ENCODE results near the gene GLS2. TPM values are rescaled to one million over a fixed set of nuclear protein-coding genes. Genes with fewer than 3 reads are reported as not detected.

GLS2 gene
- 0.16 and 0.44 TPM in 2 replicates for total RNA-seq

GRCh38 chr12:56488041-56488955, at the start of gene GLS2:
TSS of gene GLS2 (minus strand) at chr12:56488161. CDS start at chr12:56488118, 43 bp downstream.

DNA sequence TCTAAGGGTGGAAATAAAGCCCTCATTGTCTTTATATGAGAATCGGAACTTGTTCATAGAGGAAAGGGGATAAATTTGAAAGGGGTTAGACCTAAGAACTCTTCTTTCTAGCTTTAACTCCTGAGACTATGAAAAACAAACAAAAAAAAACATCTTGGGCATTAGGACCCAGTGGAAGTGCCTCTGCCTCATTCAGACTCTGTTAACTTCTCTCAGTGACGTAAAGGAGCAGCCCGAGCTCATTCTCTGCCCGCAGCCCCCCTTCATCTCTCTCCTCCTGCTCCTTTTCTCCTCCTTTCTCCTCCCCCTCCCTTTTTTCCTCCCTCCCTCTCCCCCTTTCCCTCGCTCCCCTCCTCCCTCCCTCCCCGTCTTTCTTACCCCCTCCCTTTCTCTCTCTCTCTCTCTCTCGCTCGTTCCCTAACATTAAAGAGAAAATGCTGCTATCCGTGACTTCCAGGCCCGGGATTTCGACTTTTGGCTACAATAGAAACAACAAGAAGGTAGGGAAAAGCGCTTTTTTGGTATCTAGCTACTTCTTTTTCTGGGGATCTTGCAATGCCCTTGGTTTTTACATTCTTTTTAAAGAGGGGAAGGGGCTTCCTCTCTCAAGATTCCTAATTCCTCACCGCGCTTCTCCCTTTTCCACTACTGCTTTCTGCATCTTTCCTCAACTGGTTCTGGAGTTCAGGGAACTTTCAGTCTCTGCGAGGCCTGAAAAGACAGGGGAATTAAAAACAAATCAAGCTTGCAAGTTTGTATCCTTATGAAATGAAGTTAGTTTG, 33.8 kb upstream of the GLS2 start, which contains the start of gene RBMS2:
TSS of gene RBMS2 (plus strand) at position 231 of the 782 bp plus-strand sequence. CDS start at position 435, 204 bp downstream.

DNA sequence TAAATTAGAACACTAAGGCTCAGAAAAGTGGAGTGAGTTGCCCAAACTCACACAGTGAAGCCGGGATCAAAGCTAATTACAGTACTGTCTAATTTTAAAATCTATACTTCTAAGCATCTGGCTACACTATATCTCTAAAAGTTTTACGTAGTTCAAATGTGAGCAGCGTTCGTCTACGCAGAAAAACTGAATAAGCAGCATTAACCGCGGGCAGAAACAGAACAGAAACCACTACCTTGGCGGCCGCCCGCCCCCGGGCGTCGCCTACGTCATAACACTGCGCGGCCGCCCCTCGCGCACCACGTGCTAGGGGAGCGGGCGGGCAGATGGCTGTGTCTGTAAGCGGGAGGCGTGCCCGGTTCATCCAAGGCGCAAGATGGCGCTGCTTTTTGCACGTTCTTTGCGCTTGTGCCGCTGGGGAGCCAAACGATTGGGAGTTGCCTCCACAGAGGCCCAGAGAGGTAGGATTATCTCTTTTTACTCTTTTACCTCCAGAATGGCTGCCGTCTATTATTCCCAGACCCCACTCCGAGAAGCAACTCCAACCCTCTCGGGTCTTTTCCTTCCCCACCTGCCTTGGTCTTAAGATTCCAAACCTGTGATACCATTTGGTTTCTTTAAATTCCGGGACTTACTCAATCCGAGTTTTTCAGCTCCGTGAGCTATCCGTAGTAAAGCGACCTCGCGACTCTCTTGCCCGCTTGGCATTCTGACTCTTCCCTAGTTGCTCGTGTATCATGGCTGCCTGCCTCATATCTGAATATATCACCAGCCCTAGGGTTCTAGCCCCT, 19.6 kb downstream of the GLS2 start, which contains the start of gene SPRYD4:
TSS of gene SPRYD4 (plus strand) at position 363 of the 791 bp plus-strand sequence. CDS start at position 377, 14 bp downstream.

GRCh38 chr12:56454557-56454956, 33.4 kb downstream of the GLS2 start, which contains the start of gene MIP:
TSS of gene MIP (minus strand) at chr12:56454657. CDS start at chr12:56454613, 44 bp downstream.

DNA sequence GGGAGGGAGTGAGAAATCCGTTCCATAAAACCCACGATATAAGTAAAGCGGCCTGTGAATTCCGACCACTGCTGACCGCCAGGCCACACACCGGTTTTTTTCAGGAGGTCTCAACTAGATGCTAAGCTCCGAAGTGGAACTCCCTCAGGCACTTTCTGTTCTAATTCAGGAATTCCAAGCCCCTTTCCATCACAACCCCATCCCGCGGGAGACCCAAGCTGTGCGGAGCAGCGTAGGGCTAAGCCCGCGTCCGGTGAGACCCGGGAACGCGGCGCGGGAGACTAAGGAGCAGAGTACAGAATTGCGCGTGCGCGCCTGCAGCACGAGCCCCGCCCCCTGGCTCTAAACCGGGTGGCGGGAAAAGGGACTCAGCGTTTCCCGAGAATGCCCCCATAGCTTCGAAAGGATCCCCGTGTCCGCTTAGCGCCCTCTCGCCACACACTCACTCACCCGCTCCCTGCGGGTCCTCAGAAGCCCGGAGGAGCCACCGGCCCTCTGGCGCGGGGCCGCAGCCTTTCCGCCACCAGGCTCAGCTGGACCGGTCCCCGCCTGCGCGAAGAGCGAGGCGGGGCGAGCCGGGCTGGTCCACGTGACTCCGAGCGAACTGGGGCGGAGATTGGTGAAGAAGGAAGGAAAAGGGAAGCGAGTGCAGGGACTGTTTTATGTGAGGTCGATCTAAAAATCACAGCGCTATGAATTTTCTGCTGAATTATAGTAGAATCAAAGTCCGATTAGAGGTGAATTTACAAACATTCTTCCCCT, 38.9 kb downstream of the GLS2 start, which contains the start of gene TIMELESS:
TSS of gene TIMELESS (minus strand) at position 567 of the 762 bp plus-strand sequence. CDS start 15,256 bp downstream, outside the sequence.

Other genes with a start within 250 kb of the GLS2 start
- gene ANKRD52, start 229.8 kb downstream of the GLS2 start, total RNA-seq = 8.4 and 33.0 TPM in 2 replicates
- 4.5 and 7.7 TPM in 2 replicates for gene COQ10A, start 221.2 kb downstream of the GLS2 start, total RNA-seq
- gene CS, start 187.8 kb downstream of the GLS2 start, total RNA-seq = 90.7 and 173 TPM in 2 replicates
- gene CNPY2, start 172.2 kb downstream of the GLS2 start, total RNA-seq = 48.9 and 65.3 TPM in 2 replicates
- gene PAN2, start 154.2 kb downstream of the GLS2 start, total RNA-seq = 11.2 and 21.5 TPM in 2 replicates
- 0.19 TPM in 1 of 2 replicates, not detected in the other for gene IL23A, start 149.3 kb downstream of the GLS2 start, total RNA-seq
- gene STAT2, start 128.1 kb downstream of the GLS2 start, total RNA-seq = 52.9 and 88.8 TPM in 2 replicates
- gene APOF, start 125.3 kb downstream of the GLS2 start, total RNA-seq = not detected in 2 replicates
- 11.3 and 15.8 TPM in 2 replicates for gene TIMELESS, start 38.7 kb downstream of the GLS2 start, total RNA-seq
- gene MIP, start 33.5 kb downstream of the GLS2 start, total RNA-seq = 0.38 TPM in 1 of 2 replicates, not detected in the other
- gene SPRYD4, start 19.6 kb downstream of the GLS2 start, total RNA-seq = 1.3 and 2.0 TPM in 2 replicates
- 25.1 and 65.6 TPM in 2 replicates for gene RBMS2, start 33.7 kb upstream of the GLS2 start, total RNA-seq
- gene BAZ2A, start 142.2 kb upstream of the GLS2 start, total RNA-seq = 17.5 and 40.7 TPM in 2 replicates
- 463 and 484 TPM in 2 replicates for gene ATP5F1B, start 157.8 kb upstream of the GLS2 start, total RNA-seq
- gene PTGES3, start 200.1 kb upstream of the GLS2 start, total RNA-seq = 52.8 and 81.4 TPM in 2 replicates
- 817 and 977 TPM in 2 replicates for gene NACA, start 237.1 kb upstream of the GLS2 start, total RNA-seq

Measured in bladder microvascular endothelial cell (primary cell).